HG02840 (cell line): Measurements from ENCODE around the gene PPP6R2.

ENCODE experiments used
- ATAC-seq: cut with Tn5 transposase; IDR thresholded peaks from one replicate; pipeline ENCODE4 v1.9.1; 2021; ENCODE audit warnings: mild to moderate bottlenecking, moderate library complexity, moderate number of reproducible peaks; ENCODE audit not compliant: unreplicated experiment, low FRiP score

Gene PPP6R2, protein sequence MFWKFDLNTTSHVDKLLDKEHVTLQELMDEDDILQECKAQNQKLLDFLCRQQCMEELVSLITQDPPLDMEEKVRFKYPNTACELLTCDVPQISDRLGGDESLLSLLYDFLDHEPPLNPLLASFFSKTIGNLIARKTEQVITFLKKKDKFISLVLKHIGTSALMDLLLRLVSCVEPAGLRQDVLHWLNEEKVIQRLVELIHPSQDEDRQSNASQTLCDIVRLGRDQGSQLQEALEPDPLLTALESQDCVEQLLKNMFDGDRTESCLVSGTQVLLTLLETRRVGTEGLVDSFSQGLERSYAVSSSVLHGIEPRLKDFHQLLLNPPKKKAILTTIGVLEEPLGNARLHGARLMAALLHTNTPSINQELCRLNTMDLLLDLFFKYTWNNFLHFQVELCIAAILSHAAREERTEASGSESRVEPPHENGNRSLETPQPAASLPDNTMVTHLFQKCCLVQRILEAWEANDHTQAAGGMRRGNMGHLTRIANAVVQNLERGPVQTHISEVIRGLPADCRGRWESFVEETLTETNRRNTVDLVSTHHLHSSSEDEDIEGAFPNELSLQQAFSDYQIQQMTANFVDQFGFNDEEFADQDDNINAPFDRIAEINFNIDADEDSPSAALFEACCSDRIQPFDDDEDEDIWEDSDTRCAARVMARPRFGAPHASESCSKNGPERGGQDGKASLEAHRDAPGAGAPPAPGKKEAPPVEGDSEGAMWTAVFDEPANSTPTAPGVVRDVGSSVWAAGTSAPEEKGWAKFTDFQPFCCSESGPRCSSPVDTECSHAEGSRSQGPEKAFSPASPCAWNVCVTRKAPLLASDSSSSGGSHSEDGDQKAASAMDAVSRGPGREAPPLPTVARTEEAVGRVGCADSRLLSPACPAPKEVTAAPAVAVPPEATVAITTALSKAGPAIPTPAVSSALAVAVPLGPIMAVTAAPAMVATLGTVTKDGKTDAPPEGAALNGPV

DNA sequence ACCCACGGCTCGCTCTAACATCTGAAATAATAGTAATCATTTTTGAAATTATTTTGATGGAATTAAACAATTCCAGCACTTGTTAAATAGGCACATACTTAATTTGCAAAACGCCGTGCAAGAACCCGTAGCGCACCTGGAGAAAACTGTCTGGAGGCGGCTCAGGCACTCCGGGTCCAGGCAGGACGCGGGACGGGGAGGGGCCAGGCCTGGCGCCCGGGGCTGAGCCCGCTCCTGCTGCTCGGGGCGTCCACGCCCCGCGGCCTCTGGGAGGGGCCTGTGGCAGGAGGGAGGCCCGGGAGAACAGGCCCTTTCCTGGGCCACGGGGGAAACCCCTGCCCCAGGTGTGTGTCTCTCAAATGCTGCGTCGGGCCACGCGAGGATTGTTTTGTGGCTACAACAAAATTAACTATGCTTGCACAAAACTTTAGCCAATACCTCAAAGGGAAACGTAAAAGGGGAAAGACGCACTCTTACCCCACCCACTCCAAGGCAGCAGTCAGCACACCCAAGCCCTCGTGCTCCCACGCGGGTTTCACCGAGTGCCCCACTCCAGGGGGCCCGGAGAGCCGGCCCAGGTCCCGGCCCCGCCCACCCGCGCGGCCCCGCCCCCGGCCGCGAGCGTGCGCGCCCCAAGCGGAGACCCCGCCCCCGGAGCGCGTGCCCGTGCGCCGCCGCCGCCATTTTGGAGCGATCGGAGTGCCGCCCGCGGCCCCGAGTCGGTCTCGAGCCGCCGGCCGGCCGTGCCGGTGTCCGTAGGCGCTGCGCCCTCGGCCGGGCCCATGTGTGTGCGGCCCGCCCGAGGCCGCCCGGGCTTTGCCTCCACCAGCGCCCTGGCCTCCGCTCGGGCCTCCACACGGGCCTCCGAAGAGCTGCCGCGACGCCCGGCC is at the start of gene PPP6R2:
Gene PPP6R2, plus strand, starts transcription at position 677 of the 890 bp plus-strand sequence. CDS start 50,582 bp downstream, outside the sequence.
- peak; percentile 76 for ATAC-seq

DNA sequence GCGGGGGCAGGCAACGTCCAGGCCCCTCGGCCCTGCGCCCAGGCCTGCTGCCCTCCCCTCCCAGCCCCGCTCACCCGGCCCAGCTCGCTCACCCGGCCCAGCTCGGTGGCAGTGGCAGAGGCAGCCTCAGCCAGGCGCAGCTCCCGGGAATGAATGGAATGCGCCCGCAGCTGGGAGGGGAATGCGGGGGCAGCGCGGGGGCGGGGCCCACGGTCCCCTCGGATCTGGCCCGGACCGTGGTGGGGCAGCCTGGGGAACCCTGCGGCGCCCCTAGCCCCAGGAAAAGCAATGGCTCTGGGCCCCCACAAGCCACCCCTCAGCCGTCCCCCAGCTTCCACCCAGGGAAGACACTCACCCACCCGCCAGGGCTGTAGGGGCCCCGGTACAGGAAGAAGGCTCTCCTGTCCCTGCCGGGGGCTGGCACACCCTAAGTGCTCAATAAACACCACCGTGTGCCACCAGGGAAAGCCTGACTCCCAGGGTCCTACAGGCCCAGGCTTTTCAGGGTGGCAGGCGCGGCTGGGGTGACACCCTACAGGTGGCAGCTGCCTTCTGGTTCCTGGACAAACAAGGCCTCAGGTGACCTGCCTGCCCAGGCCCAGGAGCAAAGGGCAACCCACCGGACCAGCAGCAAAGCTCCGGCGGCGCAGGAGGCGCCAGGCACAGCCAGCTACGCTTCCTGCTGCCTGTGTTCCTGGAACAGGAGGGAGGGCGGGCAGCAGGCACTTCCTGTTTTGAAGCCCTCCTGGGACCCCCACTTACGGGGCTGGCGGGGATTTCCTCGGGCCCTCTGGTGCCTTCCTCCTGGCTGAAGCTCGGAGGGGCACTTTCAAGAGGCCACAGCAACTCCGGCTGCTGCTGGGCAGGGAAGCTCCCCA is 49.4 kb upstream of the PPP6R2 start:
- ATAC-seq: no peak

DNA sequence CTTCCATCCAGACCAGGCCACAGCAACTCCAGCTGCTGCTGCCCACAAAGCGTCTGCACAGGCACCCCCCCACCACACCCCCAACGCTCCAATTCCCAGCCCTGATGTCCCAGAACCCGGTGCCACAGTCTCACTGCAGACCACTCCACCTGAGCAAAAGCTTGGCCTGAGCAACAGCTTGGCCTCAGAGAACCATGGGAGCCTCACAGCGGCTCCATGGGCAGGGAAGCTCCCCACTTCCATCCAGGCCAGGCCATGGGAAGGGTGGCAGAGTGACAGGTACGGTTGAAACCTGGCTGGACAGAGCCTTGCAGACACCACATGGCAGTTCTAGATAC is 48.8 kb upstream of the PPP6R2 start:
- ATAC-seq: no peak

DNA sequence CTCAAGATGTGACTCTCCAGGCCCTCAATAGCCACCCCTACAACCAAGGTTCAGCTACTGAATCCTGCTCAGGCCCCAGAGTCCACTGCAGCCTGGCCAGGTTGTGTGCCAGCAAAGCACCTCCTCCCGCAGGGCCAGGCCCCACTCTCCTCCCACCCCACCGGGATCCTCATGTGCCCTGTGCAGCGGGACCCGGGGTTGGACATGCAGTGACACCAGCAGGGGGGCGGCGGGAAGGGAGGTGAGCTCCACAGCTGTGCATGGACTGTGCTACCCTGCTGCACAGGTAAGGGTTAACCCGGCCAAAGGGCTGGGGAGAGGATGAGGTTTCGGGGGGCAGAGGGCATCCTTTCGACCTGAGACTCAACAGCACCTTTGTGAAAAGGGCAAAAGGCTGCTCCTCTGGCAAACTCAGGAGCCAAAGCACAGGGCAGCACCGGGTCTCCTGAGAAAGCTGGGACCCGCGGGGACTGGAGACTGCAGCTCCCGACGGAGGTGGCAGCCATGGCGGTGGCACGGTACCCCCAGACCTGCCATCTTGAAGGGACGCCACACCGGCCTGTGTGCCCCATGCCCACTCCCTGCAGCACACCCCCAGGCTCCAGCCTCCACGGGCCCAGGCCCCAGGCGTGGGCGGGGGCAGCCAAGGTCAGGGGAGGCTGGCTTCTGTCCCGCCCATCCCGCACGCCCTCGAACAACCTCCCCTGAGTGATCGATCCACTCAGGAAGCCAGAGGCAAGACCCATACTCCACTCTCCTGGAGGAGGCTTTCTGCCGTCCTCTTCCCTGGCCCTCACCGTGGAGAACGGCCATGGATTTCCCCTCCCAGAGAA is 46.3 kb upstream of the PPP6R2 start:
- no peak for ATAC-seq

DNA sequence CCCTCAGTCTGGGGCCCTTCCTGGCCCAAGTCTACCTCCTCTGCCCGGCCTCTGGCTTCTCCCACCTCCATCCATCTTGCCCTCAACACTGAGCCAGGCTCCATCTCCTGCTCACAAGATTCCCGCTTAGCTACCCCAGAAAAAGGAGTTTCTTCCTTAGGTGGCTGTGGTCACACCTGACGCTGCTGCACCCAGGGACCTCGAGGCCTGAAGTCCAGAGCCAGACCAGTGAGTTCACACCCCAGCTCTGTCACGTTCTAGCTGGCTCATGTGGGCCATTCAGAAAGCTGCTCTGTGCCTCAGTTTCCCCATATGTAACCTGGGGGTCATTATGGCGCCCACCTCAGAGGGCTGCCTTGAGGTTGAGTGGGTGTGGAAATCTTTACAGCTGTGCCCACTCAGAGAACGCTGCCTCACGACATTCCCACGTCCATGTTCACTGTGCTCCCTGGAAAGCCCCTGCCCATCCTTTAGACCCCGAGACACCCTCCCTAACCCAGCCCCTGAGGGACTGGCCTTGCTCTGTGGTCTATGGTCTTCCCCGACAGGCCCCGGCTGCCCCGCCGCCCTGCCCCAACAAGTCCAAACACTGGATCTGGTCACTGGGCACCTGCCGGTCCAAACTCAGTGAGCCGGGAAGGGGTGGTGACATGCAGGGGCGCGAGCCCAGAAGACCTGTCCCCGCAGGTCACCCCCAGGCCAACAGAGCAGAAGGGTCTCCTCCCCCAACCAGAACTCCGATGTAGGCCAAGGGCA is 45.4 kb upstream of the PPP6R2 start:
- no peak for ATAC-seq

DNA sequence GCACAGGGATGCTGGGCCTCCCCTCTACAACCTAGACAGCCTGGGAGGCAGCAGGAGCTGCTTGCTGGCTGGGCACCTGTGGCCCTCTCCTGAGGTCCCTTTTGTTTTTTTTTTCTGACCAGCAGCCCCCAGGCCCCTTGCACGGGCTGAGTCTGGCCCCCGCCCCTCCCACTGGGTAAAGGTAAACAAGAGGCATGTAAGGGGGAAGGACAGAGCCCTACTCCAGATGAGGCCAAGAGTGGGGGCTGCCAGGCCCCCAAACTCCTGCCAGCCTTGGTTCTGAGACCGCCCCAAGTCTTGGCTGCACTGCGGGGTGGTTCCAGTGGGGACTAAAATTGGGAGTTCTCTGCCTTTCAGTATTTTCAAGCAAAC is 44.9 kb upstream of the PPP6R2 start:
- ATAC-seq: no peak

DNA sequence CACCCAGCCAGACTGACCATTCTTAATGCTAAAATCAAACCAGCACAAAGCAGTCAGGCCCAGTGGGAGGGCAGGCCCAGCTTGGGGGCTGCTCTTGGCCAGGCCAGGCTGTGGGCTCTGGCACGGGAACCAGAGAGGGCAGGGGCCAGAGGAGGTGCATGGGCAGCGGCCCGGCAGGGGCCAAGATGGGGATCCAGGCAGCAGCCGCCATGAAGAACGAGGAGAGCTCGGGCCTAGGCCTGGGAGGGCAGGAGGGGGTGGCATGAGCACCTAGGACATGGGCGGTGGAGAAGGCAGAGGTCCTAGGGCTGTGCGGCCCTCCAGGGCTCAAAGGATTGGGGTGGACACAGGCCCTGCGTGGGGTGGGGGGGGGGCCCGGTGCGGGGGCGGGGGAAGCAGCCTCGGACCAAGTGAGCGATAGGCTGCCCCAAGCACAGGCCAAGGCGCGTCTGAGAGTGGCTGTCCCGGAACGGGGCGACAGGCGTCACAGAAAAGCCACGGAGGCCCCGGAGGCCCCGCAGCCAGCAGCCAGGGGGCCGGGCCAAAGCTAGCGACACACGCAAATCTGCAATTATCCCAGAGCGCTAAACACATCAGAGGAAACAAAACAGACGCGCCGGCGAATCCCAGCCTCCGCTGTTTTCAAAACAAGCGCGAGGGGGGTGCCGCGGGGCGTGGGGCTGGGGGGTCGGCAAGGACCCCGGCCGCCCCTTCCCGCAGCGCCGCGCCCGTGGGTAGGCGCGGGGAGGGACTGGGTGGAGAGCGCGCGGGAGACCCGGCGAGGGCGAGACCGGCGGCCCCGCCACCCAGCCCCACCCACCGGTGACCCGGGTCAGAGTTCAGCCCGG is 44.0 kb upstream of the PPP6R2 start:
- ATAC-seq: no peak

DNA sequence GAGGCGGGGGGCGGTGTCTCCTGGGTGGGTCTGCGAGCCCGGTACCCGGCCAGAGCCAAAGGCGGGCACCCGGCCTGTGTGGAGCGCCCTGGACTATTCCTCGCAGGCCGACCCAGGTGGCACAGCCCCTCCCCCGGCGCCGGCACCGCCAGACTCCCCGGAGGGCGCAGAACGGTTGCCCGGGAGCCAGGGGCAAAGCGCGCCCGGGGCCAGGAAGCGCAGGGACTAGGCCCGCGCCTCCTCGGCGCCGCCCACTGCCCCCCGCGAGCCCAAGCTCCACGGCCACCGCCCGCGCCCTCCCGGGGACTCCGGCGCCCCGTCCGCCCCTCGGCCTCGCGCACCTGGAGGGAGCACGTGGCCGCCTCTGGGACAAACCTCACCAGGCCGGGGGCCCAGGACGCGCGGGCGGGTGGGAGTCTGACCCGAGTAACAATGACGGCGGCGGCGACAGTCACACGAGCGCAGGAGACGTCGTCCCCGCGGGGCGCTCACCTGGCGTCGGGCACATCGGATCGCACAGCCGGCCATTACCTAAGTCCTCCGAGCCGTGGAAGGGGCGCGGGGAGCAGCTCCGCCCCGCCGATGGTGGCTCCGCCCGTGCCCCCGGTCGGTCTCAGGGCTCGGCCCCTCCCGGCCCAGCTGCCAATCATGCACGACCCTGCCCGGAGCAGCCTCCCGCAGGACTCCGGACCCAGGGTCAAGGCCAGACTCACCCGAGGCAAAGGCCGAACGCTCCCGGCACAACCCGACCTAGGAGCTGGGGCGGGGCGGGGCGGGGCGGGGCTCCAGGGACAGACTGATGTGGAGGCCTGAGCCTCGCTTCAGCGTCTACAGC is 43.1 kb upstream of the PPP6R2 start:
- ATAC-seq: no peak

DNA sequence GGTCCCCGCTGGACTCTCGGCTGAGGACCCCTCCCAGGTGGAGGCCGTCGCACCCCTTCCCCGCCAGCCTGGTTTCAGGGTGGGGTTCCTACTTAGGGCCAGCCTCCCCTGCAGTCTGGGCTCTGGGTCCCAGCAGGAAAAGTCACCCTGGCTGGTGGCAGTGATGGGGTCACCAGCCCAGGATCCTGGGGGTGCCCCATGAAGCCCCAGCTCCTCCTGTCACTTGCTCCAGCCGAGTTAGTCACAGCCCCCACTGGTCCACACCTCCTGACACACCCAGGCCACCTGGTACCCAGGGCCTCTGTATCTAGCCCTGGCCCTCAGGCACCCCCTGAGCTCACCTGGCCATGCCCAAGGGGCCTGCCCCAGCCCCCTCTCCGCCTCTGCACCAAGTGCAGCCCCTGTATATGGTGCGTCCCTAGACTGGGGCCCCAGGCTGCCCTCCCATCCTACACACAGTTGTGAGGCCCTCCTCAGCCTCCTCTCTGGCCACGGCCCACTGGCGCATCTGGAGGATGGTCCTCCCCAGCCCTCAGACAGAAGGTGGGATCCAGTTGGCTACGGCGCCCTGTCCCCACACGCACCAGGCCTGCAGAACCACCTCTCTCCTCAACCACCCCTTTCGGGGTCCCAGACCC is 42.4 kb upstream of the PPP6R2 start:
- no peak for ATAC-seq

DNA sequence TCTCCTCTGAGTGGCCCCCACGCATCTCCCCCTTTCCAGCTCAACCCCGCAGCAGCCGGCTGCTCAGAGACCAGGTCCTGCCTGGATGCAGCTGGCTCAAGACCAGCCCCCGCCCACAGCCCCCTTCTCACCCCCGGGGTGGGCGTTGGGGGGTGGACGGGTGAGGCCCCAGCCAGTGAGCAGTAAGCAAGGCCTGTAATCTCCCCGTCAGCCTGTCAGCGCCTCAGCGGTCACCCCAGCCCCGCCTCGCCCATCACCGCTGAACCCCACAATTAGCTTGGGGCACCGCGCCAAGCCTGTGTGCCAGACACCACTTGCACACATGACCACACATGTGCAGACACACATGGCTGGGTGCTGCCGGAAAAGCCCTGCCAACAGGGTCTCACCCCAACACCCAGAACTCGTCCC is 41.5 kb upstream of the PPP6R2 start:
- ATAC-seq: no peak

DNA sequence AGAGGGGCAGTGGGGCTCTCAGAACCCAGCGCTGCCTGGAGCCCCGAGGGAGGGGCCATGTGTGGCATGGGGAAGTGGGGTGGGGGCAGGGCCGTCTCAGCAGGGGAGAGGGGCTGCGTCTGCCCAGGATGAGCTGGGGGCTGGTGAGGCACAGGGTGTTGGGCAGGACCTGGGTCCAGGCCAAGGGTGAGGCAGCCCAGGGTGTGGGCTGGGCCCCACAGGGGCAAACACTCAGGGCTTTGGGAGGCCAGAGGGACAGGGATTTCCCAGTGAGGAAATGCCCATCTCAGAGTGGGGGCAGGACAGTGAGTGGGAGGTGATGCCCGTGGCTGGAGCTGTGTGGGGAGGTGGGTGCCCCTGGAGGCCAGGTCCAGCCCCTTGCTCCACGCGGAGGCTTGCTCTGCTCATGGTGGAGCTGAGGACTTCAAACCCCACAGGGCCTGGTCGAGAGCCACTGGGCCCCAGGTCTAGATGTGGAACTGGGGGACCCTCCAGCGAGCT is 41.0 kb upstream of the PPP6R2 start:
- ATAC-seq: no peak

DNA sequence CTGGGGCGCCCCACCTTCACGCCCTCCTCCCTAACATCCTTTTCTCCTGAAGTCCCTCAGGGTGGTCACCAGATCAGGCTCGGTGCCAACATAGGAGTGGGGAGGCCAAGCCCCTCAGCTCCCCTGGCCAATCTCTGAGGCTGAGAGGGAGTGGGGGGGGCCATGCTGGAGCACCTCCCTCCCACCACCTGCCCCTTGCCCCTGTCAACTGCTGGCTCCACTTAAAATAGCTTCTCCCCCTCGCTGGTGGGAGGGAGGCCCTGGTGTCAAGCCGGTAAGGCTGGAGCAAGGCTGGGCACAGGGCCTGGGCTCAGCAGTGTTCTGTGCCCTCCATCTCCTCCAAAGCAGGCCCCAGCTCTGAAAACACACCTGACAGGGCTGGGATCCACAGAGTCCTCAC is 40.6 kb upstream of the PPP6R2 start:
- ATAC-seq: no peak

DNA sequence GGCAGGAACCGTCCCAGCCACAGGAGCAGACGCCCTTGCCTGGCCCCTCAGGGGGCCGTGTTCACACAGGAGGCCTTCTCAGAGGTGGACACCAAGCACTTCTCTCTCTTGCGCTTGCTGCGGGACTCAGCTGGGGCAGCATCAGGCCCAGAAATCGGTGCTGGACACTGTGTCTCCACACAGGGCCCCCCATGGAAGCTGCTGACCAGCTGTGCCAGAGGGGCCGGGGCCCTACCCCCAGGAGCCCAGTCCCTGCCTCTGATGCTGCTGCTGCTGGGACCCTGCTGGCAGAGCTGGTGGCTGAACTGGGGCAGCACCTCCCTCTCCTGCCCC is 39.6 kb upstream of the PPP6R2 start:
- ATAC-seq: no peak

DNA sequence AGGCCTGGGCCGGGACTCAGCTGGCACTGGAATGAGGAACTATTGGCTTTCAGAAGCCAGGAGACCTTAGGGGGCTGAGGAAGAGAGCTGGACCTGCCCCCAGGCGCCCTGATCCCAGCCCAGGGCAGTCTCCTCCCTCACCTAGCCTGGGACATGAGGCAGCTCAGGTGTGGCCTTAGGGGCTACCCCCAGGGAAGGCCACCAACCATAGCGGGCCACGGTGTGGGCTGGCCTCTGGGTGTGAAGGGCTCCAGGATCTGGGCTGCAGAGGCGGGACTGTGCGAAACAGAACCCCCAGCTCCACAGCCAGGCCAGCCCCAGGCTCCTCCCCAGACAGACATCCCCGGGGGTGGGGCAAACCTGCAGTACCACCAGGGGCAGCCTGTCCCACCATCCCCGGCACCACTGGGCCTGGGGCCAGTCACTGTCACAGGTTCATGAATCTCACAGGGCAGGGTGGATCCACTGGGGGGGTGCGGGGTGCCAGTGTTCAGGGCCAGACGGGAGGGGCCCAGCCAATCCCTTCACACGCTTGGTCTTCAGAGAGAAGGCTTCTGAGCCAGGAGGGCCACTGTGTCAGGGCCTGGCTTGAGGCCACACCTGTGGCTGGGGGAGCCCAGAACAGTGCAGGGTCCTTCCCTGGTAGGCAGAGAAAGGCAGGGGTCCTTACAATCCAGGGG is 39.1 kb upstream of the PPP6R2 start:
- no peak for ATAC-seq
